Measurements from ENCODE around the gene PIP5K1B. TPM values are rescaled to one million over a fixed set of nuclear protein-coding genes. Genes with fewer than 3 reads are reported as not detected.

Gene PIP5K1B
- total and polyA plus RNA-seq, 4 donors: 0.09 to 30.9 (median 0.29) TPM

DNA sequence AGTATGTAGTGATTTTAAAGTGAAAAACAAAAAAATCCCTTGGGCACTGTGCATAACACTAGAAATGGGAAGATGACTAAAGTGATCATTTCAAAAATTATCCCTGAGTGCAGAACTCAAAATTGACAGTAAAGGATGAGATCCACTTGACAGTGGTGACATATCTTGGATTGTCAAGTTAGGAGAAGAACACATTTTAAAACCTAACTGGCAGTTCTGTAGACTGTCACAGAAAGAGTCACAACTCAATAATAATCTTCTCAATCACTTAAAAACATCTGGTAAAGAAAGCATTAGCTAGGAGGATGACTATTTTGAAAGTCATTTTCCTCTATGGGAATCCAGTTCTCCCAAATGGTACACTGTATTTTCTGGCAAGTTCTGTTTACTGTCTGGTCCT is 127.1 kb downstream of the PIP5K1B start:
- H3K27ac ChIP-seq (ENCODE audit: low read depth in 1 of 2, low read length in 2 of 2): no peak overlapping the region
- no peak overlapping the region for H3K9ac ChIP-seq (ENCODE audit: low read depth in 1 of 2, low read length in 2 of 2)
- no peaks in the 10 kb centered on the region for H3K27me3 ChIP-seq (ENCODE audit: control insufficient read depth in 4 of 4, insufficient read depth in 4 of 4, low read length in 3 of 4)
- no peak overlapping the region for H3K4me3 ChIP-seq (ENCODE audit: low read depth in 1 of 3, low read length in 3 of 3)
- H3K36me3 ChIP-seq (ENCODE audit: control insufficient read depth in 4 of 4, insufficient read depth in 3 of 4, low read depth in 1 of 4, low read length in 3 of 4): no peaks in the 10 kb centered on the region
- H3K4me1 ChIP-seq (ENCODE audit: control insufficient read depth in 4 of 4, insufficient read depth in 4 of 4, low read length in 3 of 4): peaks cover 0 to 2% (median 0%) of the 10 kb centered on the region in 4 donors
- no peaks in the 10 kb centered on the region for H3K9me3 ChIP-seq (ENCODE audit: control insufficient read depth in 4 of 4, low read length in 3 of 4)
- DNase-seq (ENCODE audit: low spot score): no peak
- TF ChIP-seq, protein P1, sequence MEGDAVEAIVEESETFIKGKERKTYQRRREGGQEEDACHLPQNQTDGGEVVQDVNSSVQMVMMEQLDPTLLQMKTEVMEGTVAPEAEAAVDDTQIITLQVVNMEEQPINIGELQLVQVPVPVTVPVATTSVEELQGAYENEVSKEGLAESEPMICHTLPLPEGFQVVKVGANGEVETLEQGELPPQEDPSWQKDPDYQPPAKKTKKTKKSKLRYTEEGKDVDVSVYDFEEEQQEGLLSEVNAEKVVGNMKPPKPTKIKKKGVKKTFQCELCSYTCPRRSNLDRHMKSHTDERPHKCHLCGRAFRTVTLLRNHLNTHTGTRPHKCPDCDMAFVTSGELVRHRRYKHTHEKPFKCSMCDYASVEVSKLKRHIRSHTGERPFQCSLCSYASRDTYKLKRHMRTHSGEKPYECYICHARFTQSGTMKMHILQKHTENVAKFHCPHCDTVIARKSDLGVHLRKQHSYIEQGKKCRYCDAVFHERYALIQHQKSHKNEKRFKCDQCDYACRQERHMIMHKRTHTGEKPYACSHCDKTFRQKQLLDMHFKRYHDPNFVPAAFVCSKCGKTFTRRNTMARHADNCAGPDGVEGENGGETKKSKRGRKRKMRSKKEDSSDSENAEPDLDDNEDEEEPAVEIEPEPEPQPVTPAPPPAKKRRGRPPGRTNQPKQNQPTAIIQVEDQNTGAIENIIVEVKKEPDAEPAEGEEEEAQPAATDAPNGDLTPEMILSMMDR (IDR thresholded peaks at IDR 0.05; ENCODE audit: low read depth, low read length, missing input control): no peak
- TF ChIP-seq JUND (IDR thresholded peaks at IDR 0.05) (no peak), TAF1 (conservative IDR thresholded peaks at IDR 0.05) (no peak), RAD21 (IDR thresholded peaks at IDR 0.05) (no peak), HNF4G (IDR thresholded peaks at IDR 0.05) (no peak)

GRCh38 chr9:68832861-68833518 is 128.0 kb downstream of the PIP5K1B start:
- no peaks in the 10 kb centered on the region for H3K27me3 ChIP-seq (ENCODE audit: control insufficient read depth in 4 of 4, insufficient read depth in 4 of 4, low read length in 3 of 4)
- peaks cover 0 to 2% (median 0%) of the 10 kb centered on the region in 4 donors for H3K4me1 ChIP-seq (ENCODE audit: control insufficient read depth in 4 of 4, insufficient read depth in 4 of 4, low read length in 3 of 4)
- 82% methylated on average over 7 of the region's 7 CpGs for WGBS
- no peak overlapping the region for H3K9ac ChIP-seq (ENCODE audit: low read depth in 1 of 2, low read length in 2 of 2)
- no peaks in the 10 kb centered on the region for H3K36me3 ChIP-seq (ENCODE audit: control insufficient read depth in 4 of 4, insufficient read depth in 3 of 4, low read depth in 1 of 4, low read length in 3 of 4)
- DNase-seq (ENCODE audit: low spot score): peak; percentile 58
- no peak overlapping the region for H3K27ac ChIP-seq (ENCODE audit: low read depth in 1 of 2, low read length in 2 of 2)
- TF ChIP-seq HNF4G (IDR thresholded peaks at IDR 0.05) (no peak), TAF1 (conservative IDR thresholded peaks at IDR 0.05) (no peak), HNF4A (conservative IDR thresholded peaks at IDR 0.05) (no peak), MAX (IDR thresholded peaks at IDR 0.05) (no peak), SP1 (IDR thresholded peaks at IDR 0.05) (no peak), GABPA (IDR thresholded peaks at IDR 0.05 in 1 of 2, conservative IDR thresholded peaks at IDR 0.05 in 1 of 2) (no peak), JUND (IDR thresholded peaks at IDR 0.05) (no peak), RXRA (IDR thresholded peaks at IDR 0.05) (no peak), ZBTB33 (IDR thresholded peaks at IDR 0.05) (no peak), FOXA2 (IDR thresholded peaks at IDR 0.05) (no peak), EGR1 (IDR thresholded peaks at IDR 0.05; ENCODE audit: low read depth in 2 of 2) (no peak)
- TF ChIP-seq, protein P1 (IDR thresholded peaks at IDR 0.05; ENCODE audit: low read depth, low read length, missing input control): no peak
- TF ChIP-seq, protein P2, sequence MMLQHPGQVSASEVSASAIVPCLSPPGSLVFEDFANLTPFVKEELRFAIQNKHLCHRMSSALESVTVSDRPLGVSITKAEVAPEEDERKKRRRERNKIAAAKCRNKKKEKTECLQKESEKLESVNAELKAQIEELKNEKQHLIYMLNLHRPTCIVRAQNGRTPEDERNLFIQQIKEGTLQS (IDR thresholded peaks at IDR 0.05): no peak
- TF ChIP-seq, protein P3, sequence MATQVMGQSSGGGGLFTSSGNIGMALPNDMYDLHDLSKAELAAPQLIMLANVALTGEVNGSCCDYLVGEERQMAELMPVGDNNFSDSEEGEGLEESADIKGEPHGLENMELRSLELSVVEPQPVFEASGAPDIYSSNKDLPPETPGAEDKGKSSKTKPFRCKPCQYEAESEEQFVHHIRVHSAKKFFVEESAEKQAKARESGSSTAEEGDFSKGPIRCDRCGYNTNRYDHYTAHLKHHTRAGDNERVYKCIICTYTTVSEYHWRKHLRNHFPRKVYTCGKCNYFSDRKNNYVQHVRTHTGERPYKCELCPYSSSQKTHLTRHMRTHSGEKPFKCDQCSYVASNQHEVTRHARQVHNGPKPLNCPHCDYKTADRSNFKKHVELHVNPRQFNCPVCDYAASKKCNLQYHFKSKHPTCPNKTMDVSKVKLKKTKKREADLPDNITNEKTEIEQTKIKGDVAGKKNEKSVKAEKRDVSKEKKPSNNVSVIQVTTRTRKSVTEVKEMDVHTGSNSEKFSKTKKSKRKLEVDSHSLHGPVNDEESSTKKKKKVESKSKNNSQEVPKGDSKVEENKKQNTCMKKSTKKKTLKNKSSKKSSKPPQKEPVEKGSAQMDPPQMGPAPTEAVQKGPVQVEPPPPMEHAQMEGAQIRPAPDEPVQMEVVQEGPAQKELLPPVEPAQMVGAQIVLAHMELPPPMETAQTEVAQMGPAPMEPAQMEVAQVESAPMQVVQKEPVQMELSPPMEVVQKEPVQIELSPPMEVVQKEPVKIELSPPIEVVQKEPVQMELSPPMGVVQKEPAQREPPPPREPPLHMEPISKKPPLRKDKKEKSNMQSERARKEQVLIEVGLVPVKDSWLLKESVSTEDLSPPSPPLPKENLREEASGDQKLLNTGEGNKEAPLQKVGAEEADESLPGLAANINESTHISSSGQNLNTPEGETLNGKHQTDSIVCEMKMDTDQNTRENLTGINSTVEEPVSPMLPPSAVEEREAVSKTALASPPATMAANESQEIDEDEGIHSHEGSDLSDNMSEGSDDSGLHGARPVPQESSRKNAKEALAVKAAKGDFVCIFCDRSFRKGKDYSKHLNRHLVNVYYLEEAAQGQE (IDR thresholded peaks at IDR 0.05): no peak
- no peaks in the 10 kb centered on the region for H3K9me3 ChIP-seq (ENCODE audit: control insufficient read depth in 4 of 4, low read length in 3 of 4)
- no peak overlapping the region for H3K4me3 ChIP-seq (ENCODE audit: low read depth in 1 of 3, low read length in 3 of 3)
